ENCODE results near the gene LILRB1. TPM values are rescaled to one million over a fixed set of nuclear protein-coding genes. Genes with fewer than 3 reads are reported as not detected.
A peak's percentile ranks its signal among the peaks of the same experiment; 100 is the strongest.

LILRB1 gene
- total and polyA plus RNA-seq, 2 of the 13 experiments (the other 11 are each of a cell fraction or from before 2014, with no cell fraction given), result not detected

DNA sequence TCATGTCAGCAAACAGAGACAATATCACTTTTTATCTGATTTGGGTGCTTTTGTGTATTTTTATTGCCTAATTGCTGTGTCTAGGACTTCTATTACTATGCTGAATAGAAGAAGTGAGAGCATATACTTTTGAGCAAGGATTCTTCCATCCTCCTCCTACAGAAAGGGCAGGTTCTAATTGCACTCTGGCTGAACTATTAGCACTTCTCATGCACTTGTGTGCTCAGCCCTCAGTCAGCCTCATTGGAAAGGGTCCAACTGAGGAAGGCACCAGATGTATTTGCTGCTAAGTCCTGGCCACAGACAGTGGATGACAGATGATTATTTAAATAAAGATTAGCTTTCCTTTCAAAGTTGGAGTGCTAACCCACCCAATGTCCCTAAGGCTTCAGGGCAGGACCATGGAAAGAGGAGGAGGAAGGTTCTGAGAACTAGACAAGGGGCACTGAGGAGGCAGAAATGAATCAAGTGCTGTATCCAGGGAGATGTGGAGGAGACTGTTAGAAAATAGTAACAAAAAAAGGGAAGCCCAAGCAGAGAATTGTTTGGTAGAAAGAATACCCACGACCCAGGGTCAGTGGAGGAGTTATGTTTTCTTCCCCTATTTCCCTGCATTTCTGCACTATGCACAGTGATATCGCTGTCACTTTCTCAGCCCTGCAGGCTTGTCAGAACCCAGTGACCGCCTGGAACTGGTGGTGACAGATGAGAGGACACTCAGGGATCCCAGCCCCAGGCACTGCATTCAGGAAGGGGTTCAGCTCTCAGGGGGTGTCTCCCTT lies 40.5 kb downstream of the LILRB1 start:
- Histone ChIP-seq H3K9me3 (ENCODE audit: low read length) (no peaks in the 10 kb centered on the region), H3K27ac (ENCODE audit: extremely low read length, insufficient read depth, low read length) (no peak overlapping the region), H3K4me1 (ENCODE audit: insufficient read depth, low read length) (no peaks in the 10 kb centered on the region), H3K4me2 (ENCODE audit: low read depth, low read length) (no peak overlapping the region), H4K20me1 (ENCODE audit: insufficient read depth, low read length) (no peaks in the 10 kb centered on the region), H3K27me3 (ENCODE audit: control insufficient read depth in 1 of 2, insufficient read depth in 2 of 2, low read length in 2 of 2) (no peaks in the 10 kb centered on the region), H3K4me3 (replicated peaks in 1 of 3; ENCODE audit: insufficient read depth in 1 of 3, low read depth in 2 of 3, low read length in 3 of 3) (no peak overlapping the region), H3K36me3 (replicated peaks in 1 of 2; ENCODE audit: control insufficient read depth in 1 of 2, insufficient read depth in 2 of 2, low read length in 2 of 2) (no peaks in the 10 kb centered on the region), H2AFZ (ENCODE audit: low read length) (no peak overlapping the region), H3K79me2 (ENCODE audit: insufficient read depth, low read length) (no peaks in the 10 kb centered on the region), H3K9ac (ENCODE audit: insufficient read depth, low read depth, low read length) (no peak overlapping the region)
- no peak for TF ChIP-seq ZNF460 (CRISPR knock-in tag; IDR thresholded peaks at IDR 0.05; ENCODE audit: borderline replicate concordance)
- no TSS peak for BruUV-seq (replicated peaks)
- POLR2A ChIA-PET, result no interaction called here
- intact Hi-C loops (cut with micrococcal nuclease; ENCODE audit: unreplicated experiment), result no loop called here
- DNase-seq (ENCODE audit: low spot score) (no peak), FAIRE-seq (no peak), ATAC-seq (no peak)
- in situ Hi-C loops (cut with HindIII; ENCODE audit: extremely low pct_ligation_motif_present, low pct_unique_long_range_greater_than_20kb), result loop anchor here (10.0 kb wide), 1 partner anchor 196 kb away; the partner anchor contains the start of gene CDC42EP5
- CTCF ChIA-PET (ENCODE audit: low intra/inter-chr PET ratio, low total read pairs), result no interaction called here
- 0% methylated on average over 3 of the region's 3 CpGs for WGBS (ENCODE audit: low lambda C conversion rate)

DNA sequence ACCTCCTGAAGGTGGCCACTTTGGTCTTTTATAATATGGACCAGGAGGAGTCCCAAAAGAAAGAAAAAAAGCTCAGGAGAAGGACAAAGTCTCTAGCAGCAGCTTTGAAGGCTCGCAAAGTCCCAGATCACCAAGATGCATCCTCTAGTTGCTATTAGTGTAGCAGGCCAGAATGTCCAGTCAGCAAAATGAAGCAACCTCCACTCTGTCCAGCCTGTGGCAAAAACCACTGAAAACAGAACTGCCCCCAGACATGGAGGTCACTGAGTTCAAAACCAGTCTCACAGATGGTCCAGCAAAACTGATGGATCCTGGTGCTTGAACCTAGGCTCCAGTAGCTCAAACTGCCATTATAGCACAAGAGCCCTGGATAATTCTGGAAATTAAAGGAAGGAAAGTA lies 42.9 kb downstream of the LILRB1 start:
- Histone ChIP-seq H3K36me3 (replicated peaks in 1 of 2; ENCODE audit: control insufficient read depth in 1 of 2, insufficient read depth in 2 of 2, low read length in 2 of 2) (no peaks in the 10 kb centered on the region), H4K20me1 (ENCODE audit: insufficient read depth, low read length) (no peaks in the 10 kb centered on the region), H3K9me3 (ENCODE audit: low read length) (no peaks in the 10 kb centered on the region), H3K79me2 (ENCODE audit: insufficient read depth, low read length) (no peaks in the 10 kb centered on the region), H3K4me2 (ENCODE audit: low read depth, low read length) (no peak overlapping the region), H3K27ac (ENCODE audit: extremely low read length, insufficient read depth, low read length) (no peak overlapping the region), H3K4me1 (ENCODE audit: insufficient read depth, low read length) (no peaks in the 10 kb centered on the region), H2AFZ (ENCODE audit: low read length) (no peak overlapping the region), H3K4me3 (replicated peaks in 1 of 3; ENCODE audit: insufficient read depth in 1 of 3, low read depth in 2 of 3, low read length in 3 of 3) (no peak overlapping the region), H3K9ac (ENCODE audit: insufficient read depth, low read depth, low read length) (no peak overlapping the region), H3K27me3 (ENCODE audit: control insufficient read depth in 1 of 2, insufficient read depth in 2 of 2, low read length in 2 of 2) (no peaks in the 10 kb centered on the region)
- no peak for TF ChIP-seq ZMYM2 (CRISPR knock-in tag; IDR thresholded peaks at IDR 0.05)
- TF ChIP-seq MAFK (conservative IDR thresholded peaks at IDR 0.05 in 1 of 2, IDR thresholded peaks at IDR 0.05 in 1 of 2; ENCODE audit: low read length in 2 of 2), result peak; percentile 90 to 92
- no peak for TF ChIP-seq EZH2 (conservative IDR thresholded peaks at IDR 0.05; ENCODE audit: low read depth, low read length)
- peak; percentile 86 for TF ChIP-seq MAFF (IDR thresholded peaks at IDR 0.05; ENCODE audit: low read depth, low read length)
- TF ChIP-seq REL (CRISPR knock-in tag; conservative IDR thresholded peaks at IDR 0.05), result no peak
- in situ Hi-C loops (cut with HindIII; ENCODE audit: extremely low pct_ligation_motif_present, low pct_unique_long_range_greater_than_20kb), result loop anchor here (10.0 kb wide), 1 partner anchor 198 kb away; the partner anchor contains the start of gene CDC42EP5
- no TSS peak for BruUV-seq (replicated peaks)
- no peak for ATAC-seq
- WGBS (ENCODE audit: low lambda C conversion rate), result 100% methylated on average over 1 of the region's 1 CpG
- intact Hi-C loops (cut with micrococcal nuclease; ENCODE audit: unreplicated experiment), result no loop called here
- CTCF ChIA-PET (ENCODE audit: low intra/inter-chr PET ratio, low total read pairs), result no interaction called here
- DNase-seq (ENCODE audit: low spot score), result no peak
- POLR2A ChIA-PET, result no interaction called here
- no peak for FAIRE-seq

All from HepG2 (cell line).